Smooth muscle cell (in vitro differentiated cells): ENCODE measurements around the gene XRCC1. TPM values are rescaled to one million over a fixed set of nuclear protein-coding genes. Genes with fewer than 3 reads are reported as not detected.

ENCODE experiments used
- DNase-seq: peaks from one replicate; lab custom pipeline; 2025; ENCODE audit not compliant: unreplicated experiment; lab: John Stamatoyannopoulos, UW
- H2AFZ ChIP-seq: fragments of 200-600 bp; sonication (generic); 2 replicates; pipeline ENCODE4 v1.6.0; 2016; ENCODE audit warnings: antibody characterized with exemption, low read depth, mild to moderate bottlenecking
- H3F3A ChIP-seq: fragments of 200-600 bp; sonication (generic); 2 replicates; pipeline ENCODE4 v1.6.0; 2017; ENCODE audit warnings: antibody characterized with exemption, low read depth
- H3K27ac ChIP-seq: fragments of 200-600 bp; sonication (generic); 2 replicates; pipeline ENCODE4 v1.5.1; 2016; ENCODE audit warnings: low read depth, mild to moderate bottlenecking
- H3K27me3 ChIP-seq: fragments of 200-600 bp; sonication (generic); 2 replicates; pipeline ENCODE4 v1.6.1; 2016; ENCODE audit warnings: low read depth, mild to moderate bottlenecking
- H3K36me3 ChIP-seq: fragments of 200-600 bp; sonication (generic); 2 replicates; pipeline ENCODE4 v1.5.1; 2016; ENCODE audit warnings: low read depth
- H3K4me1 ChIP-seq: fragments of 200-600 bp; sonication (generic); 2 replicates; pipeline ENCODE4 v1.5.1; 2016; ENCODE audit warnings: low read depth
- H3K4me2 ChIP-seq: fragments of 200-600 bp; sonication (generic); 2 replicates; pipeline ENCODE4 v1.6.0; 2016; ENCODE audit warnings: mild to moderate bottlenecking
- H3K4me3 ChIP-seq: fragments of 200-600 bp; sonication (generic); 2 replicates; pipeline ENCODE4 v1.5.1; 2016; ENCODE audit warnings: mild to moderate bottlenecking
- H3K79me2 ChIP-seq: fragments of 200-600 bp; sonication (generic); 2 replicates; pipeline ENCODE4 v1.6.0; 2016; ENCODE audit warnings: low read depth, mild to moderate bottlenecking
- H3K9ac ChIP-seq: fragments of 200-600 bp; sonication (generic); 2 replicates; pipeline ENCODE4 v1.6.0; 2016; ENCODE audit warnings: low read depth
- H3K9me3 ChIP-seq: fragments of 200-600 bp; sonication (generic); replicated peaks from 2 replicates; pipeline ENCODE4 v1.5.1; 2016; ENCODE audit warnings: low read depth
- H4K20me1 ChIP-seq: fragments of 200-600 bp; sonication (generic); 2 replicates; pipeline ENCODE4 v1.6.0; 2016; ENCODE audit warnings: low read depth
- WGBS: methylation state at CpG from one replicate; pipeline ENCODE4 v1.1.7; 2016; ENCODE audit warnings: low lambda C conversion rate; 5-methylcytosine and 5-hydroxymethylcytosine counted together
- polyA plus RNA-seq: library from polyadenylated mRNA; unstranded; fragments of >200 nt; fragmentation: Nextera tagmentation; extraction: Ambion mirVana; gene quantifications from 2 replicates; pipeline ENCODE4 v1.2.1, GENCODE V29; 2016
- total RNA-seq: library from RNA; depleted of rRNA; stranded (reverse); fragments of >200 nt; gene quantifications from 2 replicates; pipeline ENCODE4 v1.2.3, GENCODE V29; 2014
- TF ChIP-seq, protein P1 (sequence below): fragments of 200-600 bp; sonication (generic); IDR thresholded peaks from 2 replicates; pipeline ENCODE4 v1.5.1; 2017; ENCODE audit warnings: borderline replicate concordance, mild to moderate bottlenecking, antibody characterized with exemption; ENCODE audit not compliant: insufficient read depth, poor library complexity, severe bottlenecking

The XRCC1 gene
- total and polyA plus RNA-seq, 2 experiments from 2014 or later = 24.9 to 35.1 TPM

DNA sequence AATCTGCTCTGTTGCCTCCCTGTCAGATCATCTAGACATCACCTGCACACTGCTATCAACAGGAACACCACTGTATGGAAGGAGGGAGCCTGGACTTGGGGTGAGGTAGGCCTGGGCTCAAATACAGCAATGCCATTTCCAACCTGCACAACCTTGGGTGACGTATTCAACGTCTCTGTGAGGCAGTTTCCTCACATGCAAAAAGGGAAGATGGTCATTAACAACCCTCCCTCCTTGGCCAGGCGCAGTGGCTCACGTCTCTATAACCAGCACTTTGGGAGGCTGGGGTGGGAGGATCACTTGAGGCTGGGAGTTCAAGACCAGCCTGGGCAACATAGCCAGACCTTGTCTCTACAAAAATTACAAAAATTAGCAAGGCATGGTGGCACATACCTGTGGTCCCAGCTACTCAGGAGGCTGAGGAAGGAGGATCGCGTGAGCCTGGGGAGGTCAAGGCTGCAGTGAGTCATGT lies 13.1 kb downstream of the XRCC1 start:
- Histone ChIP-seq H4K20me1 (no peaks in the 10 kb centered on the region), H3K4me2 (no peak overlapping the region), H3K4me3 (no peak overlapping the region), H3K27ac (no peak overlapping the region), H3K4me1 (no peaks in the 10 kb centered on the region), H3K9ac (no peak overlapping the region), H3K79me2 (no peaks in the 10 kb centered on the region), H3K36me3 (no peaks in the 10 kb centered on the region), H3K27me3 (no peaks in the 10 kb centered on the region), H3F3A (no peaks in the 10 kb centered on the region), H3K9me3 (no peaks in the 10 kb centered on the region), H2AFZ (no peak overlapping the region)
- no peak for DNase-seq
- WGBS = 96% methylated on average over 6 of the region's 6 CpGs
- TF ChIP-seq, protein P1, sequence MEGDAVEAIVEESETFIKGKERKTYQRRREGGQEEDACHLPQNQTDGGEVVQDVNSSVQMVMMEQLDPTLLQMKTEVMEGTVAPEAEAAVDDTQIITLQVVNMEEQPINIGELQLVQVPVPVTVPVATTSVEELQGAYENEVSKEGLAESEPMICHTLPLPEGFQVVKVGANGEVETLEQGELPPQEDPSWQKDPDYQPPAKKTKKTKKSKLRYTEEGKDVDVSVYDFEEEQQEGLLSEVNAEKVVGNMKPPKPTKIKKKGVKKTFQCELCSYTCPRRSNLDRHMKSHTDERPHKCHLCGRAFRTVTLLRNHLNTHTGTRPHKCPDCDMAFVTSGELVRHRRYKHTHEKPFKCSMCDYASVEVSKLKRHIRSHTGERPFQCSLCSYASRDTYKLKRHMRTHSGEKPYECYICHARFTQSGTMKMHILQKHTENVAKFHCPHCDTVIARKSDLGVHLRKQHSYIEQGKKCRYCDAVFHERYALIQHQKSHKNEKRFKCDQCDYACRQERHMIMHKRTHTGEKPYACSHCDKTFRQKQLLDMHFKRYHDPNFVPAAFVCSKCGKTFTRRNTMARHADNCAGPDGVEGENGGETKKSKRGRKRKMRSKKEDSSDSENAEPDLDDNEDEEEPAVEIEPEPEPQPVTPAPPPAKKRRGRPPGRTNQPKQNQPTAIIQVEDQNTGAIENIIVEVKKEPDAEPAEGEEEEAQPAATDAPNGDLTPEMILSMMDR = no peak

DNA sequence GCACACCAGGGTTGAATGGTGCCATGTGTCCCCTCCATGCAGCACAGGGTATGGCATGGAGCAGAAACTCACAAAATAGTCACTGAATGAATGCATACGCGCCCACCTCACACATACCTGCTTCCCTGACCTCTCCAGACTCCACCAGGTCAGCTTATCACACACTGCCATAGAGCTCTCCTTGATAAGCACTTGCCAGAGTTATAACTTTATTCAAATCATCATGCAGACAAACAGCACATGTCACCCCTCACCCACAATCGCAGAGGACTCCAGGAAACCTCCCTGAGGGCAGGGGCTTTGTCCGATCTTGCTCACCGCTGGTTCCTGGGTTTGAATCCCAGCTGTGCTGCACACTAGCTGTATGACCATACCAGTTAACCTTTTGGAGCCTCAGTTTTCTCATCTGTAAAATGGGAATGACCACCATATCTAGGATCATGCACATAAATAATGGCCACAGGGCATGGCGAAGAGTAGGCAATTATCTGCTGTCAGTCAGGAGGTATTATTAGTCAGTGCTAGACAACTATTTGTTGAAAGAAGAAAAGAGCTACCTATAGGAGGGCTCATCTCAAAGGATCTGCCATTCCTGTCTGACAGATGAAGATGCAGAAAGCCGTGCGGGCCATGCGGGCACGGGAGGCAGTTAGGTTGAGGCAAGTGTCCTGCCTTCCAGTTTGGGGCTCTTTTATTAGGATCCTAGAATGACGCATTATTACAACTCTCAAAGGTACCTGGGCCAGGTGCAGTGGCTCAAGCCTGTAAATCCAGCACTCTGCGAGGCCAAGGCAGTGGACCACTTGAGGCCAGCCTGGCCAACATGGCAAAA lies 14.0 kb downstream of the XRCC1 start:
- no peaks in the 10 kb centered on the region for H3F3A ChIP-seq
- no peak overlapping the region for H3K27ac ChIP-seq
- H3K9me3 ChIP-seq = no peaks in the 10 kb centered on the region
- H3K4me2 ChIP-seq = no peak overlapping the region
- no peaks in the 10 kb centered on the region for H4K20me1 ChIP-seq
- TF ChIP-seq, protein P1 = no peak
- no peaks in the 10 kb centered on the region for H3K79me2 ChIP-seq
- no peak overlapping the region for H2AFZ ChIP-seq
- H3K9ac ChIP-seq = no peak overlapping the region
- no peaks in the 10 kb centered on the region for H3K4me1 ChIP-seq
- H3K36me3 ChIP-seq = no peaks in the 10 kb centered on the region
- WGBS = 96% methylated on average over 12 of the region's 12 CpGs
- DNase-seq = no peak
- no peaks in the 10 kb centered on the region for H3K27me3 ChIP-seq
- no peak overlapping the region for H3K4me3 ChIP-seq

- no peaks in the 10 kb centered on the region for H3K4me1 ChIP-seq
- H3K9me3 ChIP-seq = no peaks in the 10 kb centered on the region
- H3K36me3 ChIP-seq = no peaks in the 10 kb centered on the region
- no peaks in the 10 kb centered on the region for H3K27me3 ChIP-seq
- H4K20me1 ChIP-seq = no peaks in the 10 kb centered on the region
- no peak for DNase-seq
- no peak overlapping the region for H3K4me2 ChIP-seq
- H3K9ac ChIP-seq = no peak overlapping the region
- no peak overlapping the region for H3K27ac ChIP-seq
- 92% methylated on average over 6 of the region's 6 CpGs for WGBS
- no peaks in the 10 kb centered on the region for H3K79me2 ChIP-seq
- TF ChIP-seq, protein P1 = no peak
- no peak overlapping the region for H2AFZ ChIP-seq
- no peaks in the 10 kb centered on the region for H3F3A ChIP-seq
- H3K4me3 ChIP-seq = no peak overlapping the region
Observed at GRCh38 chr19:43560687-43561086, 14.6 kb downstream of the XRCC1 start.

- no peaks in the 10 kb centered on the region for H3K79me2 ChIP-seq
- H3K4me2 ChIP-seq = no peak overlapping the region
- no peak overlapping the region for H2AFZ ChIP-seq
- H3K27me3 ChIP-seq = no peaks in the 10 kb centered on the region
- H3K36me3 ChIP-seq = no peaks in the 10 kb centered on the region
- peak; percentile 3 for DNase-seq
- H3F3A ChIP-seq = no peaks in the 10 kb centered on the region
- TF ChIP-seq, protein P1 = peak; percentile 62
- no peak overlapping the region for H3K4me3 ChIP-seq
- H3K4me1 ChIP-seq = no peaks in the 10 kb centered on the region
- H3K27ac ChIP-seq = no peak overlapping the region
- H4K20me1 ChIP-seq = no peaks in the 10 kb centered on the region
- no peaks in the 10 kb centered on the region for H3K9me3 ChIP-seq
- H3K9ac ChIP-seq = no peak overlapping the region
- 47% methylated on average over 8 of the region's 8 CpGs for WGBS
Observed at GRCh38 chr19:43555185-43555770, 20.0 kb downstream of the XRCC1 start.
